ENCODE data around the gene AKAP7.

AKAP7 gene

GRCh38 chr6:131331873-131332781, 196.9 kb downstream of the AKAP7 start:
- H3K9me3 ChIP-seq (ENCODE audit: control insufficient read depth in 1 of 2, low read length in 2 of 2), result no peaks in the 10 kb centered on the region
- no peak overlapping the region for H3K27ac ChIP-seq (ENCODE audit: low read depth, low read length)
- H3K4me1 ChIP-seq (ENCODE audit: control insufficient read depth in 1 of 2, insufficient read depth in 2 of 2, low read length in 2 of 2), result no peaks in the 10 kb centered on the region
- H3K4me3 ChIP-seq (ENCODE audit: low read depth in 1 of 2, low read length in 2 of 2), result no peak overlapping the region
- H3K36me3 ChIP-seq (ENCODE audit: control insufficient read depth in 1 of 2, insufficient read depth in 2 of 2, low read length in 2 of 2), result no peaks in the 10 kb centered on the region
- no peaks in the 10 kb centered on the region for H3K27me3 ChIP-seq (ENCODE audit: control insufficient read depth in 1 of 2, insufficient read depth in 2 of 2, low read length in 2 of 2)
- H3K9ac ChIP-seq (ENCODE audit: low read depth in 1 of 2, low read length in 2 of 2), result no peak overlapping the region
